Ishikawa (cell line): Measurements from ENCODE around the gene TNS3.

Experiments used
- CEBPB ChIP-seq: IDR thresholded peaks from 2 replicates; pipeline ENCODE4 v1.6.1; 2012
- CREB1 ChIP-seq: IDR thresholded peaks from 2 replicates; pipeline ENCODE4 v1.6.1; 2012; ENCODE audit warnings: low read depth
- EGR1 ChIP-seq: IDR thresholded peaks from 2 replicates; pipeline ENCODE4 v1.6.1; 2012
- EP300 ChIP-seq: IDR thresholded peaks from 2 replicates; pipeline ENCODE4 v1.6.1; 2012; ENCODE audit warnings: borderline replicate concordance
- FOXM1 ChIP-seq: IDR thresholded peaks from 2 replicates; pipeline ENCODE4 v1.6.1; 2012; ENCODE audit warnings: low read depth, borderline replicate concordance
- MAX ChIP-seq: IDR thresholded peaks from 2 replicates; pipeline ENCODE4 v1.6.1; 2012
- NFIC ChIP-seq: IDR thresholded peaks from 2 replicates; pipeline ENCODE4 v1.6.1; 2012
- RAD21 ChIP-seq: IDR thresholded peaks from 2 replicates; pipeline ENCODE4 v1.6.1; 2012; ENCODE audit warnings: low read depth
- REST ChIP-seq: IDR thresholded peaks from 2 replicates; pipeline ENCODE4 v1.6.1; 2012; ENCODE audit warnings: low read depth, mild to moderate bottlenecking
- TAF1 ChIP-seq: IDR thresholded peaks from 2 replicates; pipeline ENCODE4 v1.6.1; 2012; ENCODE audit warnings: low read depth, mild to moderate bottlenecking
- TCF12 ChIP-seq: IDR thresholded peaks from 2 replicates; pipeline ENCODE4 v1.6.1; 2012; ENCODE audit warnings: low read depth
- TEAD4 ChIP-seq: IDR thresholded peaks from 2 replicates; pipeline ENCODE4 v1.6.1; 2012
- USF1 ChIP-seq: IDR thresholded peaks from 2 replicates; pipeline ENCODE4 v1.6.1; 2012
- YY1 ChIP-seq: IDR thresholded peaks from 2 replicates; pipeline ENCODE4 v1.6.1; 2012; ENCODE audit warnings: low read depth
- ZBTB7A ChIP-seq: IDR thresholded peaks from 2 replicates; pipeline ENCODE4 v1.6.1; 2012; ENCODE audit warnings: low read depth

Gene TNS3

GRCh38 chr7:47322731-47323130 lies 259.2 kb downstream of the TNS3 start:
- TF ChIP-seq YY1 = no peak

GRCh38 chr7:47320296-47320695 lies 261.6 kb downstream of the TNS3 start:
- TF ChIP-seq TCF12 (no peak), EGR1 (no peak)

- TF ChIP-seq TEAD4 (no peak), ZBTB7A (no peak), EGR1 (no peak), NFIC (no peak), FOXM1 (no peak), REST (no peak), YY1 (no peak), CEBPB (no peak), EP300 (no peak), MAX (no peak), TAF1 (no peak), CREB1 (no peak), TCF12 (no peak), USF1 (no peak), RAD21 (no peak)
These were observed 263.3 kb downstream of the TNS3 start for GRCh38 chr7:47318395-47319182.

GRCh38 chr7:47317487-47317886 lies 264.4 kb downstream of the TNS3 start:
- TF ChIP-seq USF1 (no peak), CREB1 (no peak), REST (no peak), EGR1 (no peak), MAX (no peak), TCF12 (no peak)

- TF ChIP-seq YY1 (no peak), NFIC (no peak), EGR1 (no peak), MAX (no peak), EP300 (no peak), TCF12 (no peak), ZBTB7A (no peak), USF1 (no peak), REST (no peak), TAF1 (no peak), CREB1 (no peak), TEAD4 (no peak)
These were observed 266.9 kb downstream of the TNS3 start for GRCh38 chr7:47314728-47315607.
